K562 (cell line): ENCODE results near the gene BTLA. TPM values are rescaled to one million over a fixed set of nuclear protein-coding genes. Genes with fewer than 3 reads are reported as not detected.

Experiments
- ATAC-seq: fragments of 200-7000 bp; cut with Tn5 transposase; 3 replicates; pipeline ENCODE4 v1.9.1; 2020; ENCODE audit warnings: moderate library complexity
- Bru-seq: library from RNA; stranded (reverse); fragments of 400-500 nt; gene quantifications from one replicate; lab custom pipeline; 2021; lab: Mats Ljungman, UMichigan
- BruChase-seq, 2 experiments: library from RNA; stranded (reverse); fragments of 400-500 nt; gene quantifications; one replicate each; lab custom pipeline; 2021; lab: Mats Ljungman, UMichigan
- BruUV-seq: library from RNA; stranded (reverse); fragments of 400-500 nt; replicated peaks from 2 replicates; lab custom pipeline; 2021; lab: Mats Ljungman, UMichigan
- CTCF ChIA-PET: fragments of 300-600 bp; formaldehyde crosslinking; extraction: SDS; loops from one replicate; lab custom pipeline; 2021; ENCODE audit warnings: low intra/inter-chr PET ratio; lab: Yijun Ruan, JAX
- POLR2A ChIA-PET: fragments of 300-600, 350-650 bp; sonication (Branson Sonifier 250); formaldehyde crosslinking; extraction: SDS; loops from one replicate; lab custom pipeline; 2021; ENCODE audit warnings: antibody characterized with exemption, inconsistent platforms; lab: Yijun Ruan, JAX
- DNase-seq, 4 experiments: peaks; one replicate each; pipeline versions ENCODE4 v3.0.0 to v3.0.0-alpha.2; 2011 to 2018; ENCODE audit warnings: low spot score in 3 of 4, mixed read lengths in 3 of 4; ENCODE audit errors: extremely low read depth in 1 of 4
- FAIRE-seq: peaks from 2 replicates; lab custom pipeline; 2011; peaks lifted over from hg19 to GRCh38; lab: Jason Lieb, UNC
- H2AFZ ChIP-seq: 2 replicates; pipeline ENCODE4 v1.6.0; 2011; ENCODE audit warnings: low read depth, low read length, control low read depth, inconsistent platforms
- H3K27ac ChIP-seq: fragments of 200-600 bp; 3 replicates; pipeline ENCODE4 v1.8.0; 2011; ENCODE audit warnings: low read depth, mild to moderate bottlenecking, control low read depth, inconsistent platforms, low read length, moderate library complexity, mixed read lengths; ENCODE audit errors: extremely low read depth
- H3K27me3 ChIP-seq, 2 experiments: fragments of 300-600 bp in 1 of 2; 2 replicates in 1 of 2; 3 replicates in 1 of 2; pipeline versions ENCODE4 v1.6.0 to v1.8.0; 2011; ENCODE audit warnings: inconsistent platforms in 2 of 2, low read length in 2 of 2, mild to moderate bottlenecking in 1 of 2, mixed read lengths in 1 of 2, moderate library complexity in 1 of 2; ENCODE audit not compliant: control insufficient read depth in 2 of 2, insufficient read depth in 2 of 2
- H3K36me3 ChIP-seq: fragments of 300-600 bp; 3 replicates; pipeline ENCODE4 v1.8.0; 2011; ENCODE audit warnings: mild to moderate bottlenecking, low read length, inconsistent platforms; ENCODE audit not compliant: control insufficient read depth, insufficient read depth
- H3K4me1 ChIP-seq, 2 experiments: fragments of 200-600 bp in 1 of 2; replicated peaks in 1 of 2; 2 replicates in 1 of 2; 3 replicates in 1 of 2; pipeline versions ENCODE4 v1.5.1 to v1.8.0; 2011; ENCODE audit warnings: inconsistent platforms in 2 of 2, low read length in 2 of 2, mild to moderate bottlenecking in 1 of 2, mixed read lengths in 1 of 2, moderate library complexity in 1 of 2; ENCODE audit not compliant: control insufficient read depth in 2 of 2, insufficient read depth in 2 of 2
- H3K4me2 ChIP-seq: 2 replicates; pipeline ENCODE4 v1.6.1; 2011; ENCODE audit warnings: low read length, control low read depth, inconsistent platforms, mixed read lengths; ENCODE audit not compliant: insufficient read depth
- H3K4me3 ChIP-seq: fragments of 200-600 bp; sonication (generic), shearing (Covaris generic); 2 replicates; pipeline ENCODE4 v1.5.1; 2016; ENCODE audit warnings: control low read depth, inconsistent platforms
- H3K79me2 ChIP-seq: fragments of 200-600 bp; 3 replicates; pipeline ENCODE4 v1.8.0; 2011; ENCODE audit warnings: low read length, inconsistent platforms; ENCODE audit not compliant: control insufficient read depth, insufficient read depth
- H3K9ac ChIP-seq, 2 experiments: 2 replicates each; pipeline versions ENCODE4 v1.6.0 to v1.6.1; 2011; ENCODE audit warnings: low read depth in 2 of 2, low read length in 2 of 2, control low read depth in 1 of 2, inconsistent platforms in 1 of 2, mild to moderate bottlenecking in 1 of 2, mixed read lengths in 1 of 2; ENCODE audit not compliant: insufficient read depth in 1 of 2
- H3K9me1 ChIP-seq: one replicate; pipeline ENCODE4 v1.6.0; 2011; ENCODE audit warnings: inconsistent platforms, mild to moderate bottlenecking, low read length, moderate library complexity; ENCODE audit not compliant: control insufficient read depth, insufficient read depth
- H3K9me3 ChIP-seq: replicated peaks from 2 replicates; pipeline ENCODE4 v1.5.1; 2011; ENCODE audit warnings: low read depth, low read length, inconsistent platforms; ENCODE audit not compliant: control insufficient read depth, insufficient read depth
- H4K20me1 ChIP-seq: replicated peaks from 2 replicates; pipeline ENCODE4 v1.6.1; 2011; ENCODE audit warnings: low read length, inconsistent platforms, mixed read lengths; ENCODE audit not compliant: control insufficient read depth, insufficient read depth
- IRF9 ChIP-seq: fragments of 450-650 bp; IDR thresholded peaks from 2 replicates; pipeline ENCODE4 v1.6.1; 2016; ENCODE audit warnings: missing biosample characterization, missing genetic modification characterization
- MAFG ChIP-seq: fragments of 450-650 bp; conservative IDR thresholded peaks from 2 replicates; pipeline ENCODE4 v1.6.1; 2016; ENCODE audit warnings: missing genetic modification characterization, missing compliant biosample characterization
- MCM7 ChIP-seq, 2 experiments: fragments of 450-650 bp; IDR thresholded peaks; 2 replicates each; pipeline ENCODE4 v1.6.1; 2016 to 2018
- PHB2 ChIP-seq: fragments of 450-650 bp; IDR thresholded peaks from 2 replicates; pipeline ENCODE4 v1.6.1; 2017; ENCODE audit warnings: low read depth
- TAF9B ChIP-seq: fragments of 450-650 bp; IDR thresholded peaks from 2 replicates; pipeline ENCODE4 v1.6.1; 2018; ENCODE audit warnings: mild to moderate bottlenecking; ENCODE audit not compliant: partially characterized antibody
- THRAP3 ChIP-seq: fragments of 450-650 bp; IDR thresholded peaks from 2 replicates; pipeline ENCODE4 v1.6.1; 2016; ENCODE audit warnings: mild to moderate bottlenecking, inconsistent platforms, borderline replicate concordance
- ZNF253 ChIP-seq: fragments of 250-450 bp; sonication (Bioruptor Pico); conservative IDR thresholded peaks from 2 replicates; pipeline ENCODE4 v1.6.1; 2021; ENCODE audit warnings: mild to moderate bottlenecking
- ZNF695 ChIP-seq: fragments of 450-650 bp; formaldehyde crosslinking; IDR thresholded peaks from 2 replicates; pipeline ENCODE4 v1.4.0; 2020; ENCODE audit warnings: mild to moderate bottlenecking, moderate library complexity
- WGBS: fragments of 100-300 bp; shearing (Covaris generic); methylation state at CpG from one replicate; pipeline ENCODE4 v1.1.6; 2016; ENCODE audit warnings: low coverage, mixed read lengths; ENCODE audit not compliant: insufficient coverage; ENCODE audit errors: missing lambda C conversion rate; 5-methylcytosine and 5-hydroxymethylcytosine counted together
- in situ Hi-C: fragments of 300-500 bp; cut with MboI; formaldehyde crosslinking; loops from 4 replicates; pipeline ENCODE4 v1.15.0; 2018; ENCODE audit warnings: inconsistent platforms, mixed read lengths
- intact Hi-C: fragments of 100-400 bp; cut with micrococcal nuclease; formaldehyde crosslinking; loops from 2 replicates; pipeline ENCODE4 v1.14.2; 2022
- long read RNA-seq, 3 experiments: library from polyadenylated mRNA in 2 of 3; library from RNA in 1 of 3; unstranded in 2 of 3; stranded (forward) in 1 of 3; transcript quantifications; one replicate each; pipeline ENCODE4 v2.0.0, GENCODE V29; 2019 to 2022
- polyA minus RNA-seq, 3 experiments: library from RNA; depleted of rRNA, polyadenylated mRNA; stranded (reverse); fragments of >200 nt; gene quantifications; 2 replicates each; pipeline ENCODE4 v1.2.3, GENCODE V29; 2011
- polyA plus RNA-seq, 8 experiments: library from polyadenylated mRNA; depleted of rRNA in 4 of 8; stranded (reverse) in 5 of 8; unstranded in 3 of 8; fragments of >200 nt; fragmentation: Nextera tagmentation in 2 of 8; fragmentation: Illumina TruSeq in 1 of 8; extraction: Ambion mirVana in 2 of 8; extraction: Trizol in 1 of 8; gene quantifications; 2 replicates each; pipeline versions ENCODE4 v1.2.1 to v1.2.3, GENCODE V29; 2011 to 2014; ENCODE audit warnings: inconsistent platforms in 1 of 8, missing spikeins in 1 of 8
- total RNA-seq, 7 experiments: library from RNA; depleted of rRNA in 6 of 7; stranded (reverse); fragments of >200 nt in 6 of 7; fragmentation: Illumina TruSeq in 2 of 7; extraction: Trizol in 2 of 7; gene quantifications; 2 replicates each; pipeline versions ENCODE4 v1.2.1 to v1.2.3, GENCODE V29; 2011 to 2021; ENCODE audit warnings: low replicate concordance in 1 of 7
- TF ChIP-seq, protein P1 (sequence below), 2 experiments: fragments of 450-650 bp; conservative IDR thresholded peaks; 2 replicates each; pipeline ENCODE4 v1.6.1; 2017; ENCODE audit warnings: mild to moderate bottlenecking in 2 of 2, moderate library complexity in 2 of 2
- TF ChIP-seq, protein P2 (sequence below), 3 experiments: IDR thresholded peaks in 2 of 3; conservative IDR thresholded peaks in 1 of 3; 2 replicates each; pipeline ENCODE4 v1.5.1; 2011 to 2012; ENCODE audit warnings: low read length in 3 of 3, mild to moderate bottlenecking in 3 of 3, control low read depth in 2 of 3, improper control_type of control experiment in 1 of 3, inconsistent platforms in 1 of 3, low read depth in 1 of 3, mixed read lengths in 1 of 3, moderate library complexity in 1 of 3; ENCODE audit not compliant: insufficient read depth in 2 of 3

BTLA gene, protein sequence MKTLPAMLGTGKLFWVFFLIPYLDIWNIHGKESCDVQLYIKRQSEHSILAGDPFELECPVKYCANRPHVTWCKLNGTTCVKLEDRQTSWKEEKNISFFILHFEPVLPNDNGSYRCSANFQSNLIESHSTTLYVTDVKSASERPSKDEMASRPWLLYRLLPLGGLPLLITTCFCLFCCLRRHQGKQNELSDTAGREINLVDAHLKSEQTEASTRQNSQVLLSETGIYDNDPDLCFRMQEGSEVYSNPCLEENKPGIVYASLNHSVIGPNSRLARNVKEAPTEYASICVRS
- not detected in 2 replicates for total RNA-seq (2011; cell fraction: chromatin; rRNA removed; ENCODE audit: low replicate concordance)
- not detected in 2 replicates for total RNA-seq (2011; cell fraction: nucleolus; rRNA removed)
- total RNA-seq (2011; cell fraction: nucleoplasm; rRNA removed): not detected in 2 replicates
- total RNA-seq (2014; rRNA removed) (not detected in 2 replicates), total RNA-seq (2014; rRNA removed; fragmentation: Illumina TruSeq; extraction: Trizol) (not detected in 2 replicates), total RNA-seq (2015; rRNA removed; fragmentation: Illumina TruSeq; extraction: Trizol) (not detected in 2 replicates), total RNA-seq (2021) (0.22 TPM in 1 of 2 replicates, not detected in the other), polyA plus RNA-seq (2011; rRNA removed) (0.04 TPM in 1 of 2 replicates, not detected in the other), polyA plus RNA-seq (2014; fragmentation: Illumina TruSeq; extraction: Trizol) (not detected in 2 replicates), polyA plus RNA-seq (2014; fragmentation: Nextera tagmentation; extraction: Ambion mirVana) (not detected), polyA plus RNA-seq (2014; rRNA removed) (not detected in 2 replicates), polyA minus RNA-seq (2011; rRNA and poly(A)+ RNA removed) (not detected in 2 replicates), Bru-seq, nascent RNA (percentile 6 among the genes with signal in this experiment), BruChase-seq, experiment 1, labeled RNA remaining after a 2-hour chase (percentile 26 among the genes with signal in this experiment), BruChase-seq, experiment 2, labeled RNA remaining after a 6-hour chase (percentile 26 among the genes with signal in this experiment)
- not detected in 2 replicates for polyA plus RNA-seq (2011; cell fraction: cytosol; rRNA removed)
- not detected in 2 replicates for polyA plus RNA-seq (2011; cell fraction: nucleus; rRNA removed)
- polyA plus RNA-seq (2012): not detected in 2 replicates
- polyA minus RNA-seq (2011; cell fraction: cytosol; rRNA and poly(A)+ RNA removed): not detected in 2 replicates
- not detected in 2 replicates for polyA minus RNA-seq (2011; cell fraction: nucleus; rRNA and poly(A)+ RNA removed)
- long read RNA-seq, experiment 1: 0 reads
- long read RNA-seq, experiment 2: 0 reads
- long read RNA-seq, experiment 3: 0 reads

- Histone ChIP-seq H3K4me2 (no peak within 1 kb of the TSS), H3K27ac (no peak within 1 kb of the TSS), H3K9ac (no peak within 1 kb of the TSS), H3K36me3 (no peaks in the 10 kb centered on the region), H3K9me3 (no peaks in the 10 kb centered on the region), H3K9me1 (no peaks in the 10 kb centered on the region), H2AFZ (no peak within 1 kb of the TSS), H3K4me3 (no peak within 1 kb of the TSS), H3K79me2 (no peaks in the 10 kb centered on the region), H4K20me1 (no peaks in the 10 kb centered on the region), H3K27me3 (no peaks in the 10 kb centered on the region), H3K4me1 (no peaks in the 10 kb centered on the region)
- no peak for FAIRE-seq
- intact Hi-C loops (no loop called here), in situ Hi-C loops (no loop called here)
- WGBS: 3% methylated on average over 11 of the region's 12 CpGs
- ATAC-seq: no peak
- DNase-seq: no peak
- BruUV-seq: no TSS peak
- ChIA-PET CTCF (no interaction called here), POLR2A (no interaction called here)
- TF ChIP-seq IRF9 (tag) (no peak), MAFG (no peak), THRAP3 (no peak), ZNF695 (CRISPR knock-in tag) (no peak), MCM7 (IDR thresholded peaks at IDR 0.05) (no peak), ZNF253 (CRISPR knock-in tag) (no peak), PHB2 (no peak), TAF9B (no peak)
- TF ChIP-seq, protein P1, sequence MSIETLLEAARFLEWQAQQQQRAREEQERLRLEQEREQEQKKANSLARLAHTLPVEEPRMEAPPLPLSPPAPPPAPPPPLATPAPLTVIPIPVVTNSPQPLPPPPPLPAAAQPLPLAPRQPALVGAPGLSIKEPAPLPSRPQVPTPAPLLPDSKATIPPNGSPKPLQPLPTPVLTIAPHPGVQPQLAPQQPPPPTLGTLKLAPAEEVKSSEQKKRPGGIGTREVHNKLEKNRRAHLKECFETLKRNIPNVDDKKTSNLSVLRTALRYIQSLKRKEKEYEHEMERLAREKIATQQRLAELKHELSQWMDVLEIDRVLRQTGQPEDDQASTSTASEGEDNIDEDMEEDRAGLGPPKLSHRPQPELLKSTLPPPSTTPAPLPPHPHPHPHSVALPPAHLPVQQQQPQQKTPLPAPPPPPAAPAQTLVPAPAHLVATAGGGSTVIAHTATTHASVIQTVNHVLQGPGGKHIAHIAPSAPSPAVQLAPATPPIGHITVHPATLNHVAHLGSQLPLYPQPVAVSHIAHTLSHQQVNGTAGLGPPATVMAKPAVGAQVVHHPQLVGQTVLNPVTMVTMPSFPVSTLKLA (conservative IDR thresholded peaks at IDR 0.05): no peak
- TF ChIP-seq, protein P2, sequence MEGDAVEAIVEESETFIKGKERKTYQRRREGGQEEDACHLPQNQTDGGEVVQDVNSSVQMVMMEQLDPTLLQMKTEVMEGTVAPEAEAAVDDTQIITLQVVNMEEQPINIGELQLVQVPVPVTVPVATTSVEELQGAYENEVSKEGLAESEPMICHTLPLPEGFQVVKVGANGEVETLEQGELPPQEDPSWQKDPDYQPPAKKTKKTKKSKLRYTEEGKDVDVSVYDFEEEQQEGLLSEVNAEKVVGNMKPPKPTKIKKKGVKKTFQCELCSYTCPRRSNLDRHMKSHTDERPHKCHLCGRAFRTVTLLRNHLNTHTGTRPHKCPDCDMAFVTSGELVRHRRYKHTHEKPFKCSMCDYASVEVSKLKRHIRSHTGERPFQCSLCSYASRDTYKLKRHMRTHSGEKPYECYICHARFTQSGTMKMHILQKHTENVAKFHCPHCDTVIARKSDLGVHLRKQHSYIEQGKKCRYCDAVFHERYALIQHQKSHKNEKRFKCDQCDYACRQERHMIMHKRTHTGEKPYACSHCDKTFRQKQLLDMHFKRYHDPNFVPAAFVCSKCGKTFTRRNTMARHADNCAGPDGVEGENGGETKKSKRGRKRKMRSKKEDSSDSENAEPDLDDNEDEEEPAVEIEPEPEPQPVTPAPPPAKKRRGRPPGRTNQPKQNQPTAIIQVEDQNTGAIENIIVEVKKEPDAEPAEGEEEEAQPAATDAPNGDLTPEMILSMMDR (IDR thresholded peaks at IDR 0.05 in 2 of 3, conservative IDR thresholded peaks at IDR 0.05 in 1 of 3; ENCODE audit: insufficient read depth in 2 of 3, low read depth in 1 of 3, low read length in 3 of 3): no peak
Observed at GRCh38 chr3:112498914-112499711, at the start of gene BTLA. BTLA (minus strand) TSS chr3:112499472; CDS start chr3:112499358, 114 bp downstream.
